Gastrocnemius medialis (tissue), 4 donors: Measurements from ENCODE around the gene ANKS1B. TPM values are rescaled to one million over a fixed set of nuclear protein-coding genes. Genes with fewer than 3 reads are reported as not detected.
"Not testable (repeated sequence)": the region's sequence is repeated elsewhere in the genome, so short reads cannot be mapped to it uniquely, and the experiment has no call there.

Experiments used
- ATAC-seq, 2 donors: fragments of 150-250 bp; one replicate each; pipeline ENCODE4 v1.9.1; 2016
- DNase-seq, 2 donors: peaks; one replicate each; pipeline ENCODE4 v3.0.0-alpha.2; 2019
- H3K27ac ChIP-seq, 4 donors: fragments of 200-600 bp; sonication (generic); 1 replicate in 1 of 4; 2 replicates in 3 of 4; pipeline ENCODE4 v1.5.1; 2016 to 2018; ENCODE audit warnings: mild to moderate bottlenecking in 2 of 4, moderate library complexity in 1 of 4
- H3K27me3 ChIP-seq, 3 donors: fragments of 200-600 bp; sonication (generic) in 2 of 3; 1 replicate in 1 of 3; 2 replicates in 2 of 3; pipeline versions ENCODE4 v1.5.1 to v1.6.0; 2016 to 2019; ENCODE audit warnings: mild to moderate bottlenecking in 1 of 3, moderate library complexity in 1 of 3
- H3K36me3 ChIP-seq, 2 donors: fragments of 200-600 bp; sonication (generic) in 1 of 2; one replicate each; pipeline ENCODE4 v1.5.1; 2017 to 2018
- H3K4me1 ChIP-seq, 2 donors: fragments of 200-600 bp; sonication (generic) in 1 of 2; one replicate each; pipeline ENCODE4 v1.5.1; 2016 to 2017; ENCODE audit warnings: mild to moderate bottlenecking in 2 of 2
- H3K4me3 ChIP-seq, 4 donors: fragments of 200-600 bp; sonication (generic) in 3 of 4; 1 replicate in 1 of 4; 2 replicates in 3 of 4; pipeline ENCODE4 v1.5.1; 2016 to 2019; ENCODE audit warnings: mild to moderate bottlenecking in 2 of 4
- H3K9me3 ChIP-seq, 3 donors: fragments of 200-600 bp; sonication (generic) in 2 of 3; 1 replicate in 1 of 3; 2 replicates in 2 of 3; pipeline ENCODE4 v1.5.1; 2016 to 2019
- CTCF ChIP-seq, 5 experiments: fragments of 450-650 bp in 3 of 5; fragments of 200-600 bp in 2 of 5; sonication (generic) in 2 of 5; IDR thresholded peaks in 4 of 5; conservative IDR thresholded peaks in 1 of 5; 1 replicate in 4 of 5; 2 replicates in 1 of 5; pipeline ENCODE4 v1.5.1; 2016 to 2019; ENCODE audit warnings: antibody characterized with exemption in 5 of 5, mild to moderate bottlenecking in 3 of 5, moderate library complexity in 3 of 5
- POLR2A ChIP-seq, 2 donors: fragments of 450-650 bp; IDR thresholded peaks; one replicate each; pipeline ENCODE4 v1.6.1; 2017; ENCODE audit warnings: antibody characterized with exemption in 2 of 2, mild to moderate bottlenecking in 2 of 2, moderate library complexity in 2 of 2
- in situ Hi-C, 4 donors: fragments of 200-750 bp; cut with MboI; loops; one replicate each; pipeline versions ENCODE4 v1.15.0 to v1.8.0; 2017; ENCODE audit warnings: low sequenced_read_pairs in 4 of 4
- intact Hi-C: fragments of 100-400 bp; cut with DNase I; formaldehyde crosslinking; loops from one replicate; pipeline ENCODE4 v1.15.1; 2023; ENCODE audit warnings: low total_unique reads
- total RNA-seq, 4 donors: library from RNA; depleted of rRNA; stranded (reverse); fragments of >200 nt; gene quantifications; one replicate each; pipeline versions ENCODE4 v1.1.0 to v1.2.3, GENCODE V29; 2016

ANKS1B gene
- total RNA-seq, 4 donors from 2014 or later: 3.9 to 14.5 (median 5.7) TPM

- TF ChIP-seq POLR2A (IDR thresholded peaks at IDR 0.05): no peak
- no peak for TF ChIP-seq CTCF (IDR thresholded peaks at IDR 0.05 in 4 of 5, conservative IDR thresholded peaks at IDR 0.05 in 1 of 5)
- H3K4me3 ChIP-seq: no peak overlapping the region
- no peak overlapping the region for H3K27ac ChIP-seq
- H3K4me1 ChIP-seq: no peaks in the 10 kb centered on the region
- H3K9me3 ChIP-seq: no peaks in the 10 kb centered on the region
- no peaks in the 10 kb centered on the region for H3K27me3 ChIP-seq
- ATAC-seq (no peak), DNase-seq (no peak)
- intact Hi-C loops: no loop called here
- in situ Hi-C loops: no loop called here
- no peaks in the 10 kb centered on the region for H3K36me3 ChIP-seq
Measured at GRCh38 chr12:98763656-98764055, 1221.1 kb downstream of the ANKS1B start.

- TF ChIP-seq POLR2A (IDR thresholded peaks at IDR 0.05) (no peak), CTCF (IDR thresholded peaks at IDR 0.05 in 4 of 5, conservative IDR thresholded peaks at IDR 0.05 in 1 of 5) (no peak)
- DNase-seq (no peak), ATAC-seq (no peak)
- H3K27ac ChIP-seq: no peak overlapping the region
- no peaks in the 10 kb centered on the region for H3K36me3 ChIP-seq
- no peak overlapping the region for H3K4me3 ChIP-seq
- in situ Hi-C loops: no loop called here
- intact Hi-C loops: no loop called here
- H3K4me1 ChIP-seq: peaks cover 0 to 3% of the 10 kb centered on the region in 2 donors
- no peaks in the 10 kb centered on the region for H3K27me3 ChIP-seq
- no peaks in the 10 kb centered on the region for H3K9me3 ChIP-seq
Measured at GRCh38 chr12:98758331-98758730, 1226.4 kb downstream of the ANKS1B start.

GRCh38 chr12:98757455-98757854 lies 1227.3 kb downstream of the ANKS1B start:
- H3K27ac ChIP-seq: no peak overlapping the region
- TF ChIP-seq POLR2A (IDR thresholded peaks at IDR 0.05): no peak
- TF ChIP-seq CTCF (IDR thresholded peaks at IDR 0.05 in 4 of 5, conservative IDR thresholded peaks at IDR 0.05 in 1 of 5): no peak
- intact Hi-C loops (no loop called here), in situ Hi-C loops (no loop called here)
- H3K27me3 ChIP-seq: no peaks in the 10 kb centered on the region
- H3K4me1 ChIP-seq: peaks cover 0 to 3% of the 10 kb centered on the region in 2 donors
- H3K9me3 ChIP-seq: no peaks in the 10 kb centered on the region
- ATAC-seq (peak in 1 of 2 donors; percentile 39), DNase-seq (no peak)
- H3K4me3 ChIP-seq: no peak overlapping the region
- H3K36me3 ChIP-seq: no peaks in the 10 kb centered on the region

GRCh38 chr12:98755855-98756254 lies 1228.9 kb downstream of the ANKS1B start:
- H3K27ac ChIP-seq, H3K4me3 ChIP-seq, H3K9me3 ChIP-seq, H3K4me1 ChIP-seq, DNase-seq, ATAC-seq, H3K27me3 ChIP-seq, intact Hi-C loops, in situ Hi-C loops, H3K36me3 ChIP-seq: not testable (repeated sequence)

- intact Hi-C loops (no loop called here), in situ Hi-C loops (no loop called here)
- Histone ChIP-seq H3K4me3 (no peak overlapping the region), H3K27me3 (no peaks in the 10 kb centered on the region), H3K36me3 (no peaks in the 10 kb centered on the region), H3K9me3 (no peaks in the 10 kb centered on the region), H3K27ac (no peak overlapping the region), H3K4me1 (peaks cover 0 to 3% of the 10 kb centered on the region in 2 donors)
- ATAC-seq (no peak), DNase-seq (no peak)
- TF ChIP-seq CTCF (IDR thresholded peaks at IDR 0.05 in 4 of 5, conservative IDR thresholded peaks at IDR 0.05 in 1 of 5) (no peak), POLR2A (IDR thresholded peaks at IDR 0.05) (no peak)
Measured at GRCh38 chr12:98754095-98754494, 1230.6 kb downstream of the ANKS1B start.
